Effector CD4-positive, alpha-beta T cell (primary cell): ENCODE measurements around the gene HPD.

Source experiments
- DNase-seq: peaks from one replicate; pipeline ENCODE4 v3.0.0-alpha.2; 2020

HPD gene

DNA sequence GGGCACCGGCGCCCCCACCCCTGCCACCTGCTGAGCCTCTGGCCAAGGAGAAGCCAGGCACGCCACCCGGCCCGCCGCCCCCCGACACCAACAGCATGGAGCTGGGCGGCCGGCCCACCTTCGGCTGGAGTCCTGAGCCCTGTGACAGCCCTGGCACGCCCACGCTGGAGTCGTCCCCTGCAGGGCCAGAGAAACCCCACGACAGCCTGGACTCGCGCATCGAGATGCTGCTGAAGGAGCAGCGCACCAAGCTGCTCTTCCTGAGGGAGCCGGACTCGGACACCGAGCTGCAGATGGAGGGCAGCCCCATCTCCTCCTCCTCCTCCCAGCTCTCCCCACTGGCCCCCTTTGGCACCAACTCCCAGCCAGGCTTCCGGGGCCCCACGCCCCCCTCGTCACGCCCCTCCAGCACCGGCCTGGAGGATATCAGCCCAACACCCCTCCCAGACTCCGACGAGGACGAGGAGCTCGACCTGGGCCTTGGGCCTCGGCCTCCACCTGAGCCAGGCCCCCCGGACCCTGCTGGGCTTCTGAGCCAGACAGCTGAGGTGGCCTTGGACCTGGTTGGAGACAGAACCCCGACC lies 48.3 kb downstream of the HPD start:
- no peak for DNase-seq

- no peak for DNase-seq
Observed at GRCh38 chr12:121809712-121810116, 48.9 kb downstream of the HPD start.

GRCh38 chr12:121808623-121809022 lies 50.0 kb downstream of the HPD start:
- no peak for DNase-seq

DNA sequence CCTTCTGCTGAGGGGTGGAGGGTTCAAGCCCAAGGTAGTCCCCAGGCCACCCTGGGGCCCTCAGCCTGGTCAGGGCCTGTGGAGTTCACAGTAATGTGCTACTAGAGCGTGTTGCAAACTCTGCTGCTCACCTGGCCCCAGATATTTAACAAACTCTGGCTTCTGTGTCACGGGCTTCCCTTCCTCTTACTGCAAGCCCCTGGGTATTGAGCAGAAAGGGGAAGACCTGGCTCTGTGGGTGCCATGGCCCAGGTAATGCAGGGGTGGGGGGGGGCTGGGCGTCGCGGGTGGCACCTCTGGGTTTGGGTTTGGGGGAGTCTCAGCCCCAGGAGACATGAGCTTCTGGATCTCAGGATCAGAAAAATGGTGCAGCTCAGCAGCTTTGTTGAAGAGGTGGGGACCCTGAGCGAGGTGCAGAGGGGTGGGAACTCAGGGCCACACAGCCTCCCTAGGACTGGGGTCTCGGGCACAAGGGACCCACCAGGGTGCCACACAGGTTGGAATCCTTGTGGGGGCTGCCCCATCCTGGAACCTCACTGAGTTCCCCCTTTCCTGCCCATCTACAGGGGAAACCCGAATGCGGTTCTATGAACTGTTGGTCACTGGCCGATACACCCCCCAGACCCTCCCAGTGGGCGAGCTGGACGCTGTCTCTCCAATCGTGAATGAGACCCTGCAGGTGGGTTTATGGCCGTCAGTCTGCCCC lies 50.9 kb downstream of the HPD start:
- DNase-seq, result no peak

DNA sequence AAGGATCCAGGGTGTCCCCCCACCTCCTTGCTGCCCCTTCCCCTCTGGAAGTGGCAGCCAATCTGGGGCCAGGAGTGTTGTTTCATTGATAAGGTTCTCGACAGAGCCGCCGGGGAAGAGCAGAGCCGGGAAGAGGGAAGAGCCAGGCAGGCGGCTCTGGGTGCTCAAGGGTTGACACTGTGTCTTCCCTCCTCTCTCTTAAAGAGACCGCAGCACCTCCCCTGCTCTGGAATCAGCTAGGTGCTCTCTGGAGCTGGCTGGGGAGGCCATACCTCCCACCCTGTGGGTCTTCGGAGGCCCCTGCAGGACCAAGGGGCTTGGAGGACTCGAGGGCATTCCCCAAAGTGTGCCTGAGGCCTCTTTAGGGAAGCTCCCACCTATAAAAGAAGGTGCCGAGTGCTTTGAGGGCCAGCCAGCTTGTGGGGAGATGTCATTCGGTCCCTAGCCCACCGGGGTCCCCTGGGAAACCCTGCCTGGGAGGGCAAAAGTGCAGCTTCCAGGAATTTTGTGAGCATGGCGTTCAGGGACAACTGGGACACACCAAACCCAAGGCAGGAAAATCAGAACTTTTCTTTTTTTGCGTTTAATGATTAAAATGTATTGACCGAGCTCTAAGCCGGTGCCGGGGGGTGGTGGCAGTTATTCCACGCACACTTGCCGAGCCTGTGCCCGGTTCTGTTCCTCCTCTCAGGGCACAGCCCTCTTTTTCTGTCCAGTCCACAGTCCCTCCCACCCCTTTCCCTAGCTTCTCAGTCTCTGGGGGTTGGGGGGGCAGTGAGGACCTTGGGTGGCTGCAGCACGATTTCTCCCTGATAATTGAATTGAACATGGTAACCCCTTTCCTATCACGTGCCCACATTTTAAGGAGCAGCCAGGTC lies 51.9 kb downstream of the HPD start:
- no peak for DNase-seq

- DNase-seq, result no peak
Observed at GRCh38 chr12:121806009-121806545, 52.6 kb downstream of the HPD start.

DNA sequence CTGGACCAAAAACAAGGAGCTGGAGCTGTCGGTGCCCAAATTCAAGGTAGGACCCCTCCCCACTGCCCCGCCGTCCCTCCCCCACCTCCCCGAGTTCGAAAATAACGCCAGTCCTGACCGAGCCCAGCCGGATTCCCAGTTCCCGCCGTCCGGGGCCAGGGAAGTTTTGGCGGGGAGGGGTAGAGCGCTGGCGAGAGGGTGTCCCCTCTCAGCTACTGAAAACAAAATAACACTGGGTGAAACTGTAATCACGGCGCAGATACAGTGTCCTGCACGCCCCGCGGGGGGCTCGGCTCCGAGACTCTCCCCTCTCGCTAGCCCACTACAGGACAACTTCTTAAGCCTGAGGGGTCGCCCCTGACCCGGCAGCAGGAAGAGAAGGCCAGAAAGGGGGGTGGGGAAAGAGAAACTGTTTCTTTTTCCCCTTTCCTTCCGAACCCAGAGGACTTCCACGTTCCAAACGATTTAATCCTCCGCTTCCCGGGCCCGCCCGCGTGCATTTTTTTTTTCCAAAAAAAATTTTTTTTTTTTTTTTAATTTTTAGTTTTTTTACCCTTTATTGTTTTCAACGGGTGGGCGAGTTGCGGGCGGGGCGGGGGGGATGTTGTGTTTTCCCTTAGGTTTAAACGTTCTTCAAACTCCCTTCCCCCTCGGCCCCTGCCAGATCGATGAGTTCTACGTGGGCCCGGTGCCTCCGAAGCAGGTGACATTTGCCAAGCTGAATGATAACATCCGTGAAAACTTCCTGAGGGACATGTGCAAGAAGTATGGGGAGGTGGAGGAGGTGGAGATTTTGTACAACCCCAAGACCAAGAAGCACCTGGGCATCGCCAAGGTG lies 53.3 kb downstream of the HPD start:
- no peak for DNase-seq

DNA sequence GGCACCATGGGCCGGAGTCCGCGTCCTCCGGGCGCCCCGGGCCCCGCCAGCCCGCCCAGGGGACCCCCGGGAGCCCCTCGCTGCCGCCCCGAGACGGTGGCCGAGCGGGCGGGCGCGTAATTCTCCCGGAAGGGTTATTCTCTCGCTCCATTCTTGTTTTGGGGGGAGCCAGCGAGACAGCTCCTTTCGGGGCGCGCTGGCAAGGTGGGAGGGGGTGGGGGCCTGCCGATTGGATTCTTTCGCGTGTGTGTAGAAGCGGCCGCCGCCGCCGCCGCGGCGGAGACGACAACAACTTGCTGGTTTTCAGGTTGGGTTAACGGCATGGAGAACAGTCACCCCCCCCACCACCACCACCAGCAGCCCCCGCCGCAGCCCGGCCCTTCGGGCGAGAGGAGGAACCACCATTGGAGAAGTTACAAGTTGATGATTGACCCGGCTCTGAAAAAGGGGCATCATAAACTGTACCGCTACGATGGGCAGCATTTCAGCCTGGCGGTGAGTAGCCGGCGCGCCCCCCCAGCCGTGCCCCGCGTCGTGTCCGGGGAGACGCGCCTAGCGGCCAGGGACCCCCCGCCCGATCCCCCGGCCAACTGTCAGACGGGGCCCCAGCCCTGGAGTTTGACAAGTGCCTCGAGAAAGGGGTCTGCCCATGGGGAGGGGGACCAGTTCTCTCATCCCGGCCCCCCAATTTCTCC lies 54.1 kb downstream of the HPD start:
- peak; percentile 60 for DNase-seq

- no peak for DNase-seq
Observed at GRCh38 chr12:121803861-121804416, 54.7 kb downstream of the HPD start, which contains the start of gene SETD1B. Gene SETD1B (plus strand): TSS chr12:121804009. CDS start chr12:121804738, 729 bp downstream.

DNA sequence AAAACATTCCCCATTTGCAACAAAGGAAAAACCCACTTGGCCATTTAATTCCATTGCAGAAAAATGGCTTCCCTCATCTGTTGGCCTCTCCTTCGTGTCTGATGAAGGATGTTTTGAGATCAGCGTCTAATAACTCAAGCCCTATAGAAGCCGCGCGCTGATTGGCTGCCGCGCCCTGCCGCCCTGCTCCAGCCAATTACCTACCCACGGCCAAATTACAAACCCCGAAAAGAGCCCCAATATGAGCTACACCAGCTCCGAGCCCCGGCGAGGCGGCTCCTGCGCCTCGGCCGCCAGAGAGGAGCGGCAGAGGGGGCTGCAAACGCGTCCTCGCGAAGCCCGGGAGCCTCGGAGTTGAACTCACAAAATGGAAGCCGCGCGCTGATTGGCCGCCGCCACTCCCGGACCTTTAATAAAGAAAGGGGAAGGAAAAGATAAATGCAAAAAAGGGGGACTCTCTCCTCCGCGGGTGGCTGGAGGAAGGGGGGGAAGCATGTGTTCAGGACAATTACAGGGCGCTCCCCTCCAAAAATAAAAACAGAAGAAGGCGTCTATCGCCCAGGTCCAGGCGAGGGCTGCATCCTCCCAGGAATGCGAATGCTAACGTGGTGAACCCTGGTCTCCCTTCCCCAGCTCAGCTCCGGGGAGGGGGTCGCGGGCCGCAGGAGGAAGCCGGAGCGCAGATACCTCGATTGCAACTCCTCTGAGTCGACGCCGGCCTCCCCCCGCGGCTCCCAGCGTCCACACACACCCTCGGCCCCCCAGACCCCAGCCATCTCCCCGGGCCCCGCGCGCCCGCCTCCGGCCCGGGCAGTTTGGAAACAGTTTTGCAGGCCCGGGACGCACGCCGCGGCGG lies 55.6 kb downstream of the HPD start:
- peak; percentile 83 for DNase-seq

DNA sequence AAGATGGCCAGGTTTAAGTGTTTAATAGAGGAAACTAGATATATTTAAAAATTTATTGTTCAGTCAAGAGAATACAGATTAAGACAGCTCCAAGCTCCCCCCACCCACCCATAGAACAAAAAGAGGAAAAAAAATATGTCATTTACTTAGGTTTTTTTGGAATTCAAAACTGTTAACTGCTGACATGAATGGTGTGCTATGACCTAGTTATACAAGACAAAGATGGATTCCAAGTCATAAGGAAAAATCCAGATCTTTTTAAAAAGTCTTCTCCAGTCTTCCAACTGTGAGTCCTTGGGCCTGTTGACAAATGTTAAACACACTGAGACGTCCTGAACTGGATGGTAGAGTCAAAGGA lies 56.2 kb downstream of the HPD start:
- DNase-seq, result no peak

- DNase-seq, result peak; percentile 37
Observed at GRCh38 chr12:121801595-121802484, 56.8 kb downstream of the HPD start.

- DNase-seq, result peak; percentile 60
Observed at GRCh38 chr12:121800694-121801594, 57.7 kb downstream of the HPD start.

- peak; percentile 71 for DNase-seq
Observed at GRCh38 chr12:121799842-121800693, 58.6 kb downstream of the HPD start.

GRCh38 chr12:121799156-121799841 lies 59.4 kb downstream of the HPD start:
- peak; percentile 51 for DNase-seq

DNA sequence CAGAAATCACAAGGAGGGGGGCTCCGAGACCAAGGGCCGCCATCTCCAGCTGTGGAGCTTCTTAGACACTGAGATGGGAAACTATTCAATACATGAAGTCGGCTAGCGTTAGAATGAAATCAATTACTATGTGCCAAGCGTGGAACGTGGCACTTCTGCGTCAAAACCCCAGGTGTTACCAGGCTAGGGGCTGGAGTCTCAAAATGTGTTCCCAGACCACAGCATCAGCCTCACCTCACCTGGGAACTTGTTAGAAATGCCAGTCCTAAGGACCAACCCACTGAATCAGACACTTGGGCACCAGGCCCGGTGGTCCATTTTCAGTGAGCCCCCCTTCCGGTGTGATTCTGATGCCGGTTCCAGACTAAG lies 59.9 kb downstream of the HPD start:
- no peak for DNase-seq
